Fibroblast of mammary gland (primary cell): Measurements from ENCODE around the gene KRT2.
A peak's percentile ranks its signal among the peaks of the same experiment; 100 is the strongest.

Experiments used
- DNase-seq: peaks from one replicate; pipeline ENCODE4 v3.0.0-alpha.2; 2010; ENCODE audit warnings: low read depth
- H3K4me3 ChIP-seq: 2 replicates; pipeline ENCODE4 v1.5.1; 2011; ENCODE audit warnings: low read depth, mild to moderate bottlenecking, low read length, moderate library complexity; ENCODE audit not compliant: control insufficient read depth
- CTCF ChIP-seq: conservative IDR thresholded peaks from 2 replicates; pipeline ENCODE4 v1.5.1; 2011; ENCODE audit warnings: low read depth, low read length, inconsistent platforms; ENCODE audit not compliant: control insufficient read depth, insufficient read depth

The KRT2 gene

DNA sequence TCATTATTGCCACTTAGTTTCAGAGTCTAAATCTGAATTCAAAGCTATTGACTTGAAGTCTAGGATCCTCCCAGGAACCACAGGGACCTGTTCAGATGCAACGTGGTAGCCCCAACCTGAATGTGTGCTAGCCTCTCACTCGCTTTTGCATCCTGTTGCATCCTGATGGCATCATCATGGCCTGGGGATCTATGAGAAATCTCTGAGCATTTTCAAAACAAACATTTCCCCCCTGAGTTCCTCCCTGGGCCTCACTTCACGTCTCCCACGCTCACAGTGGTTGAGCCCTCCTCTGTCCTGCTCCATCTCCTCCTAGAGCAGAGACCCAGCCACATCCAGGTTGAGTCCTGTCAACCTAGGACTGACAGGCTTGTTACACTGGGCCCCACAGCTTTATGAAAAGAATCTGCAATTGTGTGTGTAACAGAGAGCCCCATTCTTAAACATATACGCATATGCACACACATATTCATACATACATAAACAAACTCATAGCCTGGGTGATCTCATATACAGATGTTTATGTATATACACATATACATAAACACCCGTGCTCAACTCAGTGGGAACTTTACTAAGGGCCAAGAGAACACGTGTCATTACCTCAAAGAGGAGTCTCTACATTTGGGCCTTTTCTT, 45.3 kb downstream of the KRT2 start:
- TF ChIP-seq CTCF = no peak

DNA sequence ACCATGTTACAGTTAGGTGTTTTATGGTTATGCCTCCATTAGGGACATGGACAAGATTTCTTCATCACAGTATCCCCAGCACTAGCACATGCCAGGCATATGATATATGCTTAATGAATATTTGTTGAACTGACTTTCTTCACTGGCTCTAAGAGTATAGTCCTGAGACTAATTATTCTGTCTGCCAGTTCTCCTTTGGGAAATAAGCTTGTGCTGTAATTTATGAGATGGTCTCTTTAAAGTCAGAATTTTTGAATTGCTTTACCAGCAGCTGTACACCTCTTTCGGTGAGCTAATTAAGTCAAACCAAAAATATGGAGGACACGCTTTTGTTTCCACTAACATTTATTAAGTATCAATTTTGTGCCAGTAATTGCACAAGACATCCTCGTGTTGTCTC, 45.9 kb downstream of the KRT2 start:
- no peak overlapping the region for H3K4me3 ChIP-seq
- no peak for TF ChIP-seq CTCF
- no peak for DNase-seq

More for the DNA sequence above, 45.3 kb downstream of the KRT2 start:
- no peak for DNase-seq
- H3K4me3 ChIP-seq = no peak overlapping the region

- no peak for TF ChIP-seq CTCF
- H3K4me3 ChIP-seq = no peak overlapping the region
- no peak for DNase-seq
Observed at GRCh38 chr12:52605542-52605941, 46.5 kb downstream of the KRT2 start.

- DNase-seq = no peak
- no peak for TF ChIP-seq CTCF
- H3K4me3 ChIP-seq = no peak overlapping the region
Observed at GRCh38 chr12:52604859-52605258, 47.2 kb downstream of the KRT2 start.

DNA sequence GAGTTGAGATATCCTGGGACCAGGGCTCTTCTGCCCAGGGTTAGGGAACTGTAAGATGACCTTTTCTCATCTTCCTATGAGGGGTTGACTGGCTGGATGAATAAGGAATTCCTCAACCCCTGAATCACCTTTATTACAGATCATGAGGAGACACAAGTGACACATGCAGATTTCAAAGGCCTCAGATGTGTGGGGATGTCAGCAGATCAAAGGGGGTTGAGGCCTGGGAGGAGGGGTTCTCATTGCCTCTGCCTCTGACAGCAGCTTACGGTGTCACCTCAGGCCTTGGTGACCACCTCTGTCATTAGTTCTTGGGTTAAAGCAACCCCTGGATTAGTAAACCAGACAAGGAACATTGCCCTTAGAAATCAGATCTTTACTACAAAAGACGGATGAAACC, 48.7 kb downstream of the KRT2 start:
- TF ChIP-seq CTCF = no peak
- DNase-seq = peak; percentile 11
- no peak overlapping the region for H3K4me3 ChIP-seq

DNA sequence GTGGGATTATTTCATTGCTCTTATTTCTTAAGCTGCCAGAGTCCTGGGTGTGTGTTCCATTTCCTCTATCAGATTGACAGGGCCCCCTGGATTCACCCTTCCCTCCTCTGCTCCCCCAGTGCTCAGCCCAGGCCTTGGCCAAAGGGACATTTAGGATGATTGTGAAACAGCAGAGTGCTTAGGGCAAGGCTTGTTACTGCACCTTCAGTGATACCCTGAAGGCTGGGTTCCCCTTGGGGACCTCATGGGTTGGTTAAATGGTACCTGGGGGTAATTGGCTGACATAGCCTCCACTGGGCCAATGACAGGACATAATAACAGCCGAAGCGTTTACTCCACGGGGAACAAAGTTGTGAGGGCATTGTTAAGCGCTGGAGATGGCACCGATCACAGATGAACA, 49.5 kb downstream of the KRT2 start:
- H3K4me3 ChIP-seq = no peak overlapping the region
- no peak for TF ChIP-seq CTCF
- DNase-seq = no peak

DNA sequence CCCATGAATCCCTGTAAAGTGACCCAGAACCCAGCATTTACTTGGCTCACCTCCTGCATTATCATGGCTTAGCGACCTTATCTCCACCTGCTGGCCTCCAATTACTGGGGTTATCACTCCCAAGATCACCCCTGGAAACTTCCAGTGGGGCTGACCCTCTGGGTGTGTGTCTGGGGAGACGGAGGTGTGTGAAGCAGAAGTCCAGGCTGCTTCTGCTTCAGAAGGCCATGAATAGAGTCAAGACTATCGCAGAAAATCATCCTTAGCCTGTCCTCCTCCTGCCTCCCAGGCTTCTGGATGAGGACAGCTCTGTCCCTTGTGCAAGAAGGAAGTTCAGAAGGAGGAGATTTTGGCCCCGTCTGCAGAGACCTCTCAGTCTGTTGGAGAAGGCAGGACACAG, 50.3 kb downstream of the KRT2 start:
- no peak for DNase-seq
- H3K4me3 ChIP-seq = no peak overlapping the region
- TF ChIP-seq CTCF = no peak
